Skeletal muscle tissue (tissue), 4 donors: ENCODE data around the gene HDAC7. TPM values are rescaled to one million over a fixed set of nuclear protein-coding genes. Genes with fewer than 3 reads are reported as not detected.

Experiments used
- H3K27ac ChIP-seq: one replicate; pipeline ENCODE4 v1.7.0; 2013; ENCODE audit warnings: mild to moderate bottlenecking, low read depth, low read length, inconsistent platforms
- H3K27me3 ChIP-seq, 3 donors: one replicate each; pipeline ENCODE4 v1.7.0; 2013; ENCODE audit warnings: low read length in 3 of 3; ENCODE audit not compliant: control insufficient read depth in 3 of 3, insufficient read depth in 3 of 3
- H3K36me3 ChIP-seq, 3 donors: one replicate each; pipeline ENCODE4 v1.7.0; 2013; ENCODE audit warnings: low read length in 3 of 3; ENCODE audit not compliant: control insufficient read depth in 3 of 3, insufficient read depth in 3 of 3
- H3K4me1 ChIP-seq, 3 donors: one replicate each; pipeline ENCODE4 v1.7.0; 2013; ENCODE audit warnings: low read length in 3 of 3, mild to moderate bottlenecking in 3 of 3; ENCODE audit not compliant: control insufficient read depth in 3 of 3, insufficient read depth in 3 of 3
- H3K4me3 ChIP-seq, 3 donors: one replicate each; pipeline ENCODE4 v1.7.0; 2013; ENCODE audit warnings: low read length in 3 of 3
- H3K9ac ChIP-seq, 3 donors: one replicate each; pipeline ENCODE4 v1.7.0; 2013; ENCODE audit warnings: low read length in 3 of 3, mild to moderate bottlenecking in 3 of 3, moderate library complexity in 2 of 3, low read depth in 1 of 3
- H3K9me3 ChIP-seq, 3 donors: one replicate each; pipeline ENCODE4 v1.7.0; 2013; ENCODE audit warnings: low read length in 3 of 3; ENCODE audit not compliant: control insufficient read depth in 3 of 3
- total RNA-seq: library from RNA; depleted of rRNA; stranded (reverse); fragments of >200 nt; gene quantifications from one replicate; pipeline ENCODE4 v1.2.3, GENCODE V29; 2014
- donor health status: Osteomylitis.

HDAC7 gene
- total RNA-seq, 1 donor from 2014 or later = 21.4 TPM

DNA sequence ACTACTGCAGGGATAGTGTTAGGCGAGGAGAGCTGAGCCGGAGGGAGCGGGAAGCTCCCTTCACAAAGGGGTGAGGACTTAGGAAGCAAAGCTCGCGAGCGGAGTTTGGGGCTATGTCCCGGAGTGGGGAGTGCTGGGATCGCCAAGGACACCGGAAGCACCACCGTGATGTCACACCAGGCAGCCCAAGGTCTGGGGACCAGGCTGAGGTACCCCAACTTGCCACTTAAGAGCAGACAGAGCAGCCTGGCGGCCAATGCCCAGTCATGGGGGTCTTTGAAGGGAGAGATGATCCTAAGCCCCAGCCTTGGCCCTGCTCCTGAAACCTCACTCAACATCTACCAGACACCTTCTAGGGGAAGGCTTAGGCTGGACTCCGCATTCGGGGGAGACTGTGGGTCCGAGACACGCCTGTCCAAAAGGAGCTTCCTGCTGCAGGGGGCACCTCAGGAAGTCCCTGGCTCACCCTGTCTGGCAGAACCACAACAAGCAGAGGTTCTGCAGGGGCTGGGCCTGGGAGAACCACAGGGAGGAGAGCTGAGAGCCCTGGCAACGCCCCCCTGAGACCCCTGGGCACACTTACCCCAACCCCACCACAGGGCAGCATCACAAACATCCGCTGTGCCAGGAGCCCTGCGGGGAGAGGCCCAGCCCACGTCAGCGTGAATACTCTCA, 28.9 kb downstream of the HDAC7 start:
- H3K27ac ChIP-seq = no peak overlapping the region
- H3K4me3 ChIP-seq = no peak overlapping the region
- peaks cover 7 to 16% (median 8%) of the 10 kb centered on the region in 3 donors for H3K4me1 ChIP-seq
- peaks cover 72 to 78% (median 78%) of the 10 kb centered on the region in 3 donors for H3K36me3 ChIP-seq
- no peak overlapping the region for H3K9ac ChIP-seq
- no peaks in the 10 kb centered on the region for H3K9me3 ChIP-seq
- H3K27me3 ChIP-seq = no peaks in the 10 kb centered on the region

DNA sequence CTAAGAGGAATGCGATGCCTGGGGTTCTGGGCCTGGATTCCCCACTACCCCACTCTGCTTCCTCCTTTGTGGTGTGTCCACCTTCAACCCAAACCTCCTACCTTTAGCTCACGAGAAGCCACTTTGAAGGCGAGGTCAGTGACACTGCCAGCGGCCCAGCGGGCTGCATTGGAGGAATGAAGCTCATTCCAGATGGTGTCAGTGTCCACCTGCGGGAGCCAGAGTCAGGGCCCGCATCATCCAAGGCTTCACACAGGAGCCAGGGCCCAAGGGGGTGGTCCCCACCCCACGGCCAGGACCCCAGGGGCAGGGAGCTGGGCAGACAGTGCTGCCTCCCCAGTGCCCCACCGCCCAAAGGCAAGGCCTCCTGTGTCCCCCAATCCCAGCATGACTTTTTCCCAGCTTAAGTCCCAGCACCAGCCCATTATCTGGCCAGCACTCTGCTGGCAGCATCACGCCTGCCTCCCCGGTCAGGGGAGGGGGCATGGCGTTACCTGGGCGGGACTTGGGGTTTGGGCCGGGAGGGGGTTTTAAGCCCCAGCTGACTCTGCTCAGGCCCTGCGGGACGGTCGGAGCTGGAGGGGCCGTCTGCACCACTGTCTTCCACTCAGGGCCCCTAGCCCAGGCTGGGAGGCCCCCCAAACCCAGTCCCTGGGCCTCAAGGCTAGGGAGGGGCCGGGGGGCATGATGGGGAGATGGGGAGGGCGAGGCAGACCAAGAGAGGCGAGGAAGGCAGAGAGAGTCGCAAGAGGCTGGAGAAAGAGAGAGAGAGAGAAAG, 29.8 kb downstream of the HDAC7 start:
- Histone ChIP-seq H3K36me3 (peaks cover 74 to 81% (median 80%) of the 10 kb centered on the region in 3 donors), H3K27me3 (no peaks in the 10 kb centered on the region), H3K4me1 (peaks cover 7 to 16% (median 8%) of the 10 kb centered on the region in 3 donors), H3K9me3 (no peaks in the 10 kb centered on the region), H3K9ac (no peak overlapping the region), H3K4me3 (no peak overlapping the region), H3K27ac (no peak overlapping the region)

DNA sequence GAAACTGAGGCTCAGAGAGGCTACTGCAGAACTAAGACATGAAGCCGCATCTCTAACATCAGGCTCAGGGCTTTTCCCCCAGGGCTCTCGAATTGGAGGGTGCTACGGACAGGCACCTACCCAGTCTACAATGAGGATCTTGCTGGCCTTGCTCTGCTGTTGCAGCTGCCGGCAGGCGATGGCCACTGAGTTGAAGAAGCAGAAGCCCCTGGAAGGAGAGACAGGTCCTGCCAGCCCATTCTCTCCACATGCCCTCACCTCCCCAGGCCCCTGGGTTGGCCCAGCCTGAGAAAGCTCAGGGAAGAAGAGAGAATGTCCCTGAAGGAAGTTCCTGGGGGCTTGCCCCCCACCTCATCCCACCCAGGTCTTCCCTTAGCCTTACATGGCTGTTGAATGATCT, 30.6 kb downstream of the HDAC7 start:
- Histone ChIP-seq H3K36me3 (peaks cover 77 to 81% (median 80%) of the 10 kb centered on the region in 3 donors), H3K4me3 (no peak overlapping the region), H3K27me3 (no peaks in the 10 kb centered on the region), H3K9me3 (no peaks in the 10 kb centered on the region), H3K9ac (no peak overlapping the region), H3K4me1 (peaks cover 7 to 10% (median 8%) of the 10 kb centered on the region in 3 donors), H3K27ac (no peak overlapping the region)

DNA sequence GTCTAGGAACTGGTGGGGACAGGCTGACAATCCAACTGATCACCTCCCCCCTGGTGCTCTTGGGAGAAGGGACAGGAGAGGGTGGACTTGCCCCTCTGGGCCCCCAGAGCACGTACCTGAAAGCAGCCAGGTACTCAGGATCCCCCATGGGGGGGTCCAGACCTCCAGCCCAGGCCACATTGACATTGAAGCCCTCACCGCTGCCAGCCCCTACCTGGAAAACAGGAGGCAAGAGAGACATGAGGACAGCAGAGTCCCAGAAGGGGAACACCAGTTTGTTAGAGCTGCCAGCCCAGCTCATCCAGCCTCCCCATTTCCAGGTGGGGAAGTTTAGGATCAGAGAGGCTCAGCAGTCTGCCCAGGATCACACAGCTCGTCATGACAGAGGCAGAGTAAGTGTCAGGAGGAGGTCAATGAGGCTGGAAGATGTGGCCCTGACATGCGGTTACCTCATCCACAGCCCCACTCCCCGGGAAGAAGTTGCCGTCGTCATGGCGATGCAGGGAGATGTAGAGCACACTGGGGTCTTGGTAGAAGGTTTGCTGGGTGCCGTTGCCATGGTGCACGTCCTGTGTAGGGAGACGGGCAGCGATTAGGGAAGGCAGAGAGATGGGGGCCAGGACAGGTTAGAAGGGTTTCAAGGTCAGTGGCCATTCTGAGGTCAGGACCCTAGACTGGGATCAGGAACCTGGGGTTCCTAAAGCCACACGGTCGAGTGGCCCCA, 31.9 kb downstream of the HDAC7 start:
- H3K27me3 ChIP-seq = no peaks in the 10 kb centered on the region
- H3K9ac ChIP-seq = no peak overlapping the region
- H3K27ac ChIP-seq = no peak overlapping the region
- H3K36me3 ChIP-seq = peaks cover 83 to 87% (median 84%) of the 10 kb centered on the region in 3 donors
- peaks cover 0 to 6% (median 2%) of the 10 kb centered on the region in 3 donors for H3K4me1 ChIP-seq
- no peak overlapping the region for H3K4me3 ChIP-seq
- no peaks in the 10 kb centered on the region for H3K9me3 ChIP-seq

DNA sequence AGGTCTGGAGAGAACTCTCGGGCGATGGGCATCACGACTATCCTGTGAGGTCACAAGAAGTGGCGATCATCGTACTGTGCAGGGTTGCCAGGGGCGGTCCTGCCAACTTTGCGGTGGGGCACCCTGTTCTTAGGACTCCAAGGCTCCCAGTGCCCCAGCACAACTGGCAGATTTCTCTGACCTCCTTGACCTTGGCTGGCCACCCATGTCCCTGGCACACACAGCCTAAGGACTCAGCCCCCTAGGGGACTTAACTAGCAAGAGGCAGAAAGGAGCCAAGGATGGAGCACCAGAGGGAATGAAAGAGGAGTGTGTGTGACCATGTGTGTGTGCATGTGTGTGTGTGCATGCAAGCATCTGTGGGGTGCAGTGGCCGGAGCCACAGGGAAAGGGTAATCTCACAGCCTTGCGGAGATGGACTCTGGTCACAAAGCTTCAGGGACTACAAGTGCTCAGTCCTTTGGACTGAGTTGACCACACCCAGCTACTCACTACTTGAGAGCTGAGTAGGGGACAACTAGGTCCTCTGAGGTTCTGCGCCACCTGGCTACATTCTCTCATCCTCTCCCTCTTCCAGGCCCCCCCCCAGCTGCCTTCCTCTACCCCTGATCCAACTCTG, 32.9 kb downstream of the HDAC7 start:
- H3K27me3 ChIP-seq = no peaks in the 10 kb centered on the region
- peaks cover 4 to 7% (median 4%) of the 10 kb centered on the region in 3 donors for H3K4me1 ChIP-seq
- no peak overlapping the region for H3K4me3 ChIP-seq
- H3K9ac ChIP-seq = no peak overlapping the region
- H3K36me3 ChIP-seq = peaks cover 78 to 87% (median 83%) of the 10 kb centered on the region in 3 donors
- no peak overlapping the region for H3K27ac ChIP-seq
- no peaks in the 10 kb centered on the region for H3K9me3 ChIP-seq

DNA sequence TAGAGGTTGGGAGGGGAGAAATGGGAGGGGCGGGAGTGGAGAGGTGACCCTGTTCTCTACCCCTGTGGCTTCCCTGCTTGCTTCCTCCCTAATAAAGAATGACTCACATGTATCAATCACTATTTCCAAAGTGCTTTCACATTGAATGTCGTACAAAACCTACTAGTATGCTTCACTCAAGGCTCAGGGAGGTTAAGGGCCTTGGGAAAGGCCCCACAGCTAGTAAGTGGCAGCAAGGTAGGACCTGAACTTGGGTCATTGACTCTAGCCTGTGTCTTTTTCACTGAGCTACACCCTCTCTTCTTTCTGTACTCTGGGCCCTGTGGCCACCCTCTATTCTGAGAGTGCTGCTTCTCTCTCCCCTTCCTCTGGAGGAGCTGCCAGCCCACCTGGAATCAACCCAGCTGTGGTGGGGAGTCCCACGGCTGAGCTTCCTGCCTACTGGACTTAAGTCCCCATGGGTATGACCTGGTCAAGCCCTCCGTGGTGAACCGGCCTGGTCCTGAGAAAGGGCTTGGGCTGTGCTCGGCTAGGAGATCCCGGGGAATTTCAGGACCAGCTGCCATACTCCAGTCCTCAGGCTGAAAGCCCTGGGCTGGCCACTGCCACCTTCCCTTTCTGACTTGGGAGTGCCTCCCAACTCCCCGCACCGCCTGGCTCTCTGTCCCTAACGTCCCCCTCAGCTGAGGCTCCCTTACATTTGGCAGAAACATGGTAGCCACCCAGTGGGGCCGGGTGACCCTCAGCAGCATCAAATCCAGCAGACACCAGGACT, 33.6 kb downstream of the HDAC7 start:
- Histone ChIP-seq H3K27me3 (no peaks in the 10 kb centered on the region), H3K4me3 (no peak overlapping the region), H3K4me1 (peaks cover 4 to 14% (median 9%) of the 10 kb centered on the region in 3 donors), H3K9me3 (no peaks in the 10 kb centered on the region), H3K36me3 (peaks cover 77 to 87% (median 83%) of the 10 kb centered on the region in 3 donors), H3K27ac (peak overlapping the region; percentile 13), H3K9ac (no peak overlapping the region)

DNA sequence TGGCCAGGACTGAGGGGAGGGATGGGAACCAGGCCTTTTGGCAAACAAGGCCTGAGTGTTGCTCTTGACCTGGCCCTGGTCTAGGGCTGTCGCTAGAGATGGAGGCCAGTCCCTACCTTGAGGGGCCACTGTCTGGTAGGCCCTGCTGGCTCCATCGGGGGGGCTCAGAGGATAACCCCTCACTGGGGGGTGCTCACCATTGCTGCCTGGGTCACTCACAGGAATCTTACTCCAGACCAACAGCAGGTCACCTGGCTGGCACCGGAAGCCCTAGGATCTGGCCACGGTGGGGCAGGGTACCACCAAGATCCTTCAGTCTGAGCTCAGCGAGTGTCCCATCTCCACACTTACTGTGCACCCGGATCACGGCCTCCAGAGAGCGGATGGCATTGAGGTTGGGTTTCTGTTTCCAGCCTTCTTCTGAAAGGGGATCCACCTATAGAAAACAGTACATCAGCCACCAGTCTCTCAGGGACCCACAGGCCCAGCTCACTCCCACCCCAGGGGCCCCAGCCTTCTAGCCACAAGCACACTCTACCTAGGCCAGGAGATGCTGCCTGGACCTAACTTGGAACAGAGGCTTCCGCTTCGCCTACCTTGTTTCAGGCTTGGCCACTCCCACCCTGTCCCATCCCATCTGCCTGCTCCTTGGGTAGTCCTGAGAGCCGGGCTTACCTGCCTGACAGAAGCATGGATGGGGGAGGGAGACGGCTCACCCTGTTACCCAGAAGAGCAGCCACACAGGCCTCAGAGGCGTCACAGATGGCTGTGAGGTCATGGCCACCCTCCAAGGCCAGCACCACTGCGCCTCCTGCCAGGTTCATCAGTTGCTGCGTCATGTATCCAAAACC, 34.4 kb downstream of the HDAC7 start:
- no peak overlapping the region for H3K9ac ChIP-seq
- peaks cover 4 to 14% (median 9%) of the 10 kb centered on the region in 3 donors for H3K4me1 ChIP-seq
- H3K9me3 ChIP-seq = no peaks in the 10 kb centered on the region
- no peaks in the 10 kb centered on the region for H3K27me3 ChIP-seq
- peaks cover 69 to 81% (median 77%) of the 10 kb centered on the region in 3 donors for H3K36me3 ChIP-seq
- no peak overlapping the region for H3K4me3 ChIP-seq
- no peak overlapping the region for H3K27ac ChIP-seq

DNA sequence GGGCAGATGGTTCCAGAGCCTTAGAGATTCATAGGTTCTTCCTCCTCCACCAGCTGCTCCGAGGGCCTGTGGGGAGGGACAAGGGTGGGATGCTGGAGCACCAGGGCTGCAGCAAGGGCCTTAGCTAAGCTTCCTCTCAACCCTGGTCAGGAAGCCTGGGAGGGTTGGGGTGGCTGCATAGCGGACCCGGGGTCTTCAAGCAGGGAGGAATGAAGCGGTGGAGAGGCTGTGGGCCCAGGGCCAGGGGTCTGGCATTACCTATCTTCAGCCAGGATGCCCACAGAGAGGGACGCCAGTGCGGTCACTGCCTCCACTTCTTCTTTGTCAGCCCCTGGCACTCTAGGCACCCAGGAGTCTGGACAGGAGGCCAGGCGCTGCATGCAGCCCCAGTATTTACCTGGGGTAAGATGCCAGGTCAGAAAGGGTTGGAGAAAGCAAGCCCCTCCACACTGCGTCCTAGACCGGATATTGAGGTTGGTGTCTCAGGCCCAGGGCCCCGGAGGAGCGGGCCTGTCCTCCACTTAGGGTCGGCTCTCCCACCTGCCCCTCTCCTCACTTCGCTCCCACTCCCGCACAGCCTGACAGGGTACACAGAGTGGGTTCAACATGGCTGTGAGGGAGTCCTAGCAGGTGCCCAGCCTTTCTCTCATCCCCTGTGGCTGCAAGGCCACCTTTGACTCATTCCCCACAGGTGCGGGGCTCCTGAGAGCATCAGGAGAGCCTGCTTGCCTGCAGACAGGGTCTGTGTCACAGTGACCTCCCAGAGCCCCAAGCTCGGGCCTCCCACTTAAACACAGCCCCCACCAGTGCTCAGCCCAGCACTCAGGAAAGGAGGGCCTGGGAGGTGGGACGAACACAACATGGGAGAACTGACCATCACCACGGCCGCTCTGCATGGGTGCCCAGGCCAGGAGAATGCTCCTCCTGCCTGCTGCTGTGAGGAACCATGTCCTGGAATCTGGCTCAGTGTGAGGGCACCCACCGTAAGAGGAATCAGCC, 35.6 kb downstream of the HDAC7 start:
- Histone ChIP-seq H3K9ac (no peak overlapping the region), H3K4me3 (no peak overlapping the region), H3K9me3 (no peaks in the 10 kb centered on the region), H3K27me3 (no peaks in the 10 kb centered on the region), H3K27ac (no peak overlapping the region), H3K4me1 (peaks cover 9 to 16% (median 15%) of the 10 kb centered on the region in 3 donors), H3K36me3 (peaks cover 60 to 79% (median 68%) of the 10 kb centered on the region in 3 donors)
